Sigmoid colon (tissue), 7 donors: ENCODE measurements around the gene BCL2L1. TPM values are rescaled to one million over a fixed set of nuclear protein-coding genes. Genes with fewer than 3 reads are reported as not detected.
"Not testable (repeated sequence)": the region's sequence is repeated elsewhere in the genome, so short reads cannot be mapped to it uniquely, and the experiment has no call there.

Experiments
- DNase-seq: peaks from one replicate; pipeline ENCODE4 v3.0.0-alpha.2; 2019
- H3K27ac ChIP-seq, 4 donors: fragments of 200-600 bp; sonication (generic); one replicate each; pipeline ENCODE4 v1.5.1; 2016 to 2019; ENCODE audit warnings: mild to moderate bottlenecking in 1 of 4
- H3K27me3 ChIP-seq, 3 donors: fragments of 200-600 bp; sonication (generic); one replicate each; pipeline ENCODE4 v1.5.1; 2019; ENCODE audit warnings: mild to moderate bottlenecking in 1 of 3
- H3K36me3 ChIP-seq, 4 donors: fragments of 200-600 bp; sonication (generic); one replicate each; pipeline ENCODE4 v1.5.1; 2016 to 2019
- H3K4me1 ChIP-seq, 4 donors: fragments of 200-600 bp; sonication (generic); one replicate each; pipeline ENCODE4 v1.5.1; 2017 to 2019
- H3K4me3 ChIP-seq, 4 donors: fragments of 200-600 bp; sonication (generic); one replicate each; pipeline ENCODE4 v1.5.1; 2017 to 2019; ENCODE audit warnings: mild to moderate bottlenecking in 2 of 4, moderate library complexity in 1 of 4
- H3K9me3 ChIP-seq, 4 donors: fragments of 200-600 bp in 3 of 4; sonication (generic) in 3 of 4; one replicate each; pipeline versions ENCODE4 v1.5.1 to v1.6.1; 2013 to 2019
- CTCF ChIP-seq, 4 experiments: fragments of 450-650 bp in 3 of 4; fragments of 200-600 bp in 1 of 4; IDR thresholded peaks; one replicate each; pipeline ENCODE4 v1.5.1; 2016 to 2019; ENCODE audit warnings: antibody characterized with exemption in 4 of 4, mild to moderate bottlenecking in 3 of 4, moderate library complexity in 2 of 4
- EP300 ChIP-seq, 4 donors: sonication (generic); formaldehyde crosslinking; IDR thresholded peaks; one replicate each; pipeline ENCODE4 v1.6.1; 2017; ENCODE audit warnings: antibody characterized with exemption in 4 of 4
- POLR2A ChIP-seq, 2 donors: fragments of 450-650 bp; IDR thresholded peaks; one replicate each; pipeline ENCODE4 v1.6.1; 2016; ENCODE audit warnings: antibody characterized with exemption in 2 of 2, mild to moderate bottlenecking in 2 of 2, moderate library complexity in 2 of 2
- POLR2AphosphoS5 ChIP-seq, 4 donors: sonication (generic); formaldehyde crosslinking; IDR thresholded peaks; one replicate each; pipeline ENCODE4 v1.6.1; 2017; ENCODE audit warnings: antibody characterized with exemption in 4 of 4
- WGBS, 2 donors: extraction: QIAGEN DNeasy Blood & Tissue Kit; methylation state at CpG; one replicate each; pipeline ENCODE4 v1.1.7; 2013; 5-methylcytosine and 5-hydroxymethylcytosine counted together
- intact Hi-C: fragments of 100-400 bp; cut with DNase I; formaldehyde crosslinking; loops from one replicate; pipeline ENCODE4 v1.15.1; 2023
- polyA plus RNA-seq, 3 donors: library from polyadenylated mRNA; stranded (reverse); fragments of 200-250 nt; gene quantifications; one replicate each; pipeline ENCODE4 v1.2.3, GENCODE V29; 2013
- total RNA-seq, 4 donors: library from RNA; depleted of rRNA; stranded (reverse); fragments of >200 nt; gene quantifications; one replicate each; pipeline ENCODE4 v1.1.0, GENCODE V29; 2016
- donor health status: healthy with polysubstance abuse.
- donor health status: Bipolar disorder and iron deficiency.
- donor health status: healthy.

Gene BCL2L1
- total and polyA plus RNA-seq, 7 donors: 53.2 to 94.8 (median 71.3) TPM

- intact Hi-C loops: no loop called here
- TF ChIP-seq POLR2A (IDR thresholded peaks at IDR 0.05): no peak
- no peak for TF ChIP-seq CTCF (IDR thresholded peaks at IDR 0.05)
- no peak for TF ChIP-seq EP300 (IDR thresholded peaks at IDR 0.05)
- no peak for TF ChIP-seq POLR2AphosphoS5 (IDR thresholded peaks at IDR 0.05)
- no peak for DNase-seq
- Histone ChIP-seq H3K36me3 (no peaks in the 10 kb centered on the region), H3K27ac (no peak overlapping the region), H3K4me3 (no peak overlapping the region), H3K27me3 (peaks cover 4 to 12% (median 12%) of the 10 kb centered on the region in 3 donors), H3K9me3 (no peaks in the 10 kb centered on the region), H3K4me1 (no peaks in the 10 kb centered on the region)
- 82 to 87% methylated on average over 14 of the region's 14 CpGs for WGBS, 2 donors
Measured at GRCh38 chr20:31633339-31633914, 89.2 kb downstream of the BCL2L1 start.

GRCh38 chr20:31632548-31633338 is 89.9 kb downstream of the BCL2L1 start:
- intact Hi-C loops: no loop called here
- Histone ChIP-seq H3K27me3 (peaks cover 4 to 6% (median 5%) of the 10 kb centered on the region in 3 donors), H3K4me1 (no peaks in the 10 kb centered on the region), H3K27ac (no peak overlapping the region), H3K9me3 (no peaks in the 10 kb centered on the region), H3K36me3 (no peaks in the 10 kb centered on the region), H3K4me3 (no peak overlapping the region)
- no peak for TF ChIP-seq EP300 (IDR thresholded peaks at IDR 0.05)
- TF ChIP-seq CTCF (IDR thresholded peaks at IDR 0.05): no peak
- no peak for TF ChIP-seq POLR2AphosphoS5 (IDR thresholded peaks at IDR 0.05)
- TF ChIP-seq POLR2A (IDR thresholded peaks at IDR 0.05): no peak
- DNase-seq: no peak
- 93 to 96% methylated on average over 40 of the region's 40 CpGs for WGBS, 2 donors

- Histone ChIP-seq H3K9me3 (no peaks in the 10 kb centered on the region), H3K27ac (no peak overlapping the region), H3K36me3 (no peaks in the 10 kb centered on the region), H3K27me3 (no peaks in the 10 kb centered on the region), H3K4me3 (no peak overlapping the region), H3K4me1 (no peaks in the 10 kb centered on the region)
- TF ChIP-seq POLR2A (IDR thresholded peaks at IDR 0.05) (no peak), EP300 (IDR thresholded peaks at IDR 0.05) (no peak), CTCF (IDR thresholded peaks at IDR 0.05) (no peak), POLR2AphosphoS5 (IDR thresholded peaks at IDR 0.05) (no peak)
- WGBS, 2 donors: 53 to 60% methylated on average over 2 of the region's 2 CpGs
- DNase-seq: no peak
- intact Hi-C loops: no loop called here
Measured at GRCh38 chr20:31630187-31630790, 92.4 kb downstream of the BCL2L1 start.

- H3K36me3 ChIP-seq, H3K9me3 ChIP-seq, H3K27me3 ChIP-seq, DNase-seq, H3K27ac ChIP-seq, H3K4me1 ChIP-seq, H3K4me3 ChIP-seq, intact Hi-C loops: not testable (repeated sequence)
- 39 to 67% methylated on average over 2 of the region's 2 CpGs for WGBS, 2 donors
Measured at GRCh38 chr20:31628057-31628456, 94.6 kb downstream of the BCL2L1 start.

GRCh38 chr20:31626534-31626933 is 96.1 kb downstream of the BCL2L1 start:
- H3K4me3 ChIP-seq, H3K27me3 ChIP-seq, DNase-seq, H3K36me3 ChIP-seq, intact Hi-C loops, H3K27ac ChIP-seq, H3K9me3 ChIP-seq, H3K4me1 ChIP-seq: not testable (repeated sequence)
- 88 to 91% methylated on average over 8 of the region's 8 CpGs for WGBS, 2 donors

GRCh38 chr20:31623123-31623505 is 99.6 kb downstream of the BCL2L1 start:
- H3K4me1 ChIP-seq, intact Hi-C loops, H3K36me3 ChIP-seq, H3K4me3 ChIP-seq, H3K9me3 ChIP-seq, DNase-seq, H3K27me3 ChIP-seq: not testable (repeated sequence)
- peak overlapping the region in 1 of 4 donors; percentile 17 for H3K27ac ChIP-seq
- WGBS, 2 donors: 94 to 97% methylated on average over 6 of the region's 6 CpGs
